ENCODE results near the gene CNGB1. TPM values are rescaled to one million over a fixed set of nuclear protein-coding genes. Genes with fewer than 3 reads are reported as not detected.

The CNGB1 gene
- polyA plus RNA-seq, 1 donor (not counting 4 experiments of a cell fraction or from before 2014, with no cell fraction given), result 0.08 TPM

DNA sequence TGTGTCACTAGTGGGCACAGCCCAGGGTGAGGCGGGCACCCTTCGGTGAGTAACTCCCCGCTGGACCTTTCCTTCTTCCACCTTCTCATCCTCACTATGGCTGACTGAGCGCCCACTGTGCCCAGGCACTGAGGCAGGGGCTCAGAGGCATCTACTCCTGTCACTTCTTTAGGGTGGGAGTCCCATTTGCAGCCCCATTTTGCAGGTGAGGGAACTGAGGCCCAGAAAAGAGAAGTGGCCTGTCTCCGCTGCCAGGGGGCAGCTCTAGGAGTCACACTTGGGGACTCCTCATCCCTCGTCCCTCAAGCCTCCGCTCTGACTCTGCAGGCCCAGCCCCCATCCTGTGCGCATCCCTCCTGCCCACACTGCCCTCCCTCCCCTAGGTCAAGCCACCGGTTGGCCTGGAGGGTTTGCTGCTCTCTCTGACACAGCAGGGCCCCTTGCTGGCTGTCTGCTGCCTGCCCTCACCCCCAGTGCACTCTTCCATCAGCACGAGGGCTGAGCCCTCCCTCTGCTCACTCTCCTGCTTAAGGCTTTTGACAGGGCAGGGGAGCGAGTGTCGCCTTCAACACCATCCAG lies 62.4 kb downstream of the CNGB1 start:
- Histone ChIP-seq H3K4me1 (ENCODE audit: control insufficient read depth, extremely low read depth, insufficient read depth, low read length) (peaks cover 11% of the 10 kb centered on the region), H3K79me2 (ENCODE audit: control insufficient read depth, insufficient read depth, low read length) (no peaks in the 10 kb centered on the region), H3K27me3 (ENCODE audit: control insufficient read depth, extremely low read depth, insufficient read depth, low read length) (peaks cover 6% of the 10 kb centered on the region), H3K4me2 (ENCODE audit: control insufficient read depth, extremely low read depth, insufficient read depth, low read depth, low read length) (no peak overlapping the region), H3K9me3 (ENCODE audit: control insufficient read depth, low read depth, low read length) (no peaks in the 10 kb centered on the region), H4K20me1 (ENCODE audit: control insufficient read depth, extremely low read depth, insufficient read depth, low read length) (no peaks in the 10 kb centered on the region), H3K9me1 (ENCODE audit: control insufficient read depth, extremely low read depth, insufficient read depth, low read length) (no peaks in the 10 kb centered on the region), H3K36me3 (ENCODE audit: control insufficient read depth in 2 of 2, extremely low read depth in 1 of 2, insufficient read depth in 2 of 2, low read length in 2 of 2) (no peaks in the 10 kb centered on the region), H3K4me3 (ENCODE audit: control insufficient read depth in 2 of 3, extremely low read depth in 1 of 3, insufficient read depth in 2 of 3, low read depth in 1 of 3, low read length in 3 of 3) (no peak overlapping the region), H3K9ac (ENCODE audit: control insufficient read depth, extremely low read depth, insufficient read depth, low read length) (no peak overlapping the region), H3K27ac (ENCODE audit: control insufficient read depth, insufficient read depth, low read length) (no peak overlapping the region), H2AFZ (ENCODE audit: control insufficient read depth, low read length) (no peak overlapping the region)
- dilution Hi-C loops (cut with MboI; ENCODE audit: extremely low pct_ligation_motif_present, low sequenced_read_pairs), result no loop called here
- no peak for FAIRE-seq
- no peak for DNase-seq (ENCODE audit: low read depth, low spot score)
- TF ChIP-seq, protein P1, sequence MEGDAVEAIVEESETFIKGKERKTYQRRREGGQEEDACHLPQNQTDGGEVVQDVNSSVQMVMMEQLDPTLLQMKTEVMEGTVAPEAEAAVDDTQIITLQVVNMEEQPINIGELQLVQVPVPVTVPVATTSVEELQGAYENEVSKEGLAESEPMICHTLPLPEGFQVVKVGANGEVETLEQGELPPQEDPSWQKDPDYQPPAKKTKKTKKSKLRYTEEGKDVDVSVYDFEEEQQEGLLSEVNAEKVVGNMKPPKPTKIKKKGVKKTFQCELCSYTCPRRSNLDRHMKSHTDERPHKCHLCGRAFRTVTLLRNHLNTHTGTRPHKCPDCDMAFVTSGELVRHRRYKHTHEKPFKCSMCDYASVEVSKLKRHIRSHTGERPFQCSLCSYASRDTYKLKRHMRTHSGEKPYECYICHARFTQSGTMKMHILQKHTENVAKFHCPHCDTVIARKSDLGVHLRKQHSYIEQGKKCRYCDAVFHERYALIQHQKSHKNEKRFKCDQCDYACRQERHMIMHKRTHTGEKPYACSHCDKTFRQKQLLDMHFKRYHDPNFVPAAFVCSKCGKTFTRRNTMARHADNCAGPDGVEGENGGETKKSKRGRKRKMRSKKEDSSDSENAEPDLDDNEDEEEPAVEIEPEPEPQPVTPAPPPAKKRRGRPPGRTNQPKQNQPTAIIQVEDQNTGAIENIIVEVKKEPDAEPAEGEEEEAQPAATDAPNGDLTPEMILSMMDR (optimal IDR thresholded peaks at IDR 0.05 in 1 of 3, IDR thresholded peaks at IDR 0.05 in 1 of 3, conservative IDR thresholded peaks at IDR 0.05 in 1 of 3; ENCODE audit: extremely low read depth in 1 of 3, insufficient read depth in 2 of 3, low read length in 3 of 3), result no peak
- TF ChIP-seq EZH2 (IDR thresholded peaks at IDR 0.05; ENCODE audit: low read length), result no peak

DNA sequence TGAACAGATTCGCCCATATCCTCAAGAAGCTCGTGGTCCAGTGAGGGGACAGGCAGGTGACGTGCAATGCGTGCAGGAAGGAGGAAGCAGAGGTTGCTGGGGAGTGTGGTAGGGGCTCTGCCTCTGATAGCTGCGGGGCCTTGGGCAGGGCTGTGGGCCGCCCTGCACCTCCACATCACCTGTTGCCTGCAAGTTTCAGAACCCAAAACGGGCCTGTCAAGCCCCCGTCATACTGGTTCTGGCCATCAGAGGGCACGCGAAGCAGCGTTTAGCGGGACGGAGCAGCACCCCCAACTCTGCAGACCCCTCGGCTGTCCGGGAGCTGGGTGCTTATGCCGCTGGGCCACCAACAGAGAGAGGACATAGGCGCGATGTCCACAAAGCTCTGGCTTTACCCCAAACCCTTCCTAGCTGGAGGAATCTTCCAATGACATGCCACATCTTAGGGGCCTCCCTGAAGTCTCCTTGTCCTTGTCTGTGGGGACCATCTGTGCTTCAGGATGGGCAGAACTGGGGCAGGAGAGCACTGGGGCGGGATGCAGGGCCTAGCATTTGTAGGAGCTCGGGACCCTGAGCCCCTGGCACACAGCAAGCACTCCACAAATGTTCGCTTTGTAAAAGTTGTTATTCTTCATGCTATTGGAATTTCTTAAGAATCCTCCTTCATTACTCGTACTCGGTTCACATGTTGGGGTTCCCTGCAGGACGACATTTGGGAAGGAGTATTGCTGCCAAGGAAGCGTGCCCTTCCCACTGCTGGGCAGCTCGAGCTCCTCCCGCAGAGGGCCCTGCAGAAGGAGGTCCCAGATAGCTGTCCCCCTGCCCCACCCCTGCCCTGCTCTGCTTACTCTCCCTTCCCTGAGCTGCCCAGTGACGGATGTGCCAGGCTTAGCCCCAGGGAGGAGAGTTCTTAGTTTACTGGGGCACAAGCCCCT lies 64.3 kb downstream of the CNGB1 start:
- dilution Hi-C loops (cut with MboI; ENCODE audit: extremely low pct_ligation_motif_present, low sequenced_read_pairs), result no loop called here
- TF ChIP-seq, protein P1 (optimal IDR thresholded peaks at IDR 0.05 in 1 of 3, IDR thresholded peaks at IDR 0.05 in 1 of 3, conservative IDR thresholded peaks at IDR 0.05 in 1 of 3; ENCODE audit: extremely low read depth in 1 of 3, insufficient read depth in 2 of 3, low read length in 3 of 3), result peak; percentile 33 to 70 (median 51)
- TF ChIP-seq EZH2 (IDR thresholded peaks at IDR 0.05; ENCODE audit: low read length), result no peak
- no peak for DNase-seq (ENCODE audit: low read depth, low spot score)
- H3K4me2 ChIP-seq (ENCODE audit: control insufficient read depth, extremely low read depth, insufficient read depth, low read depth, low read length), result no peak overlapping the region
- no peak overlapping the region for H3K27ac ChIP-seq (ENCODE audit: control insufficient read depth, insufficient read depth, low read length)
- no peaks in the 10 kb centered on the region for H3K9me1 ChIP-seq (ENCODE audit: control insufficient read depth, extremely low read depth, insufficient read depth, low read length)
- H4K20me1 ChIP-seq (ENCODE audit: control insufficient read depth, extremely low read depth, insufficient read depth, low read length), result no peaks in the 10 kb centered on the region
- H3K79me2 ChIP-seq (ENCODE audit: control insufficient read depth, insufficient read depth, low read length), result no peaks in the 10 kb centered on the region
- FAIRE-seq, result no peak
- no peaks in the 10 kb centered on the region for H3K9me3 ChIP-seq (ENCODE audit: control insufficient read depth, low read depth, low read length)
- no peak overlapping the region for H3K9ac ChIP-seq (ENCODE audit: control insufficient read depth, extremely low read depth, insufficient read depth, low read length)
- H3K36me3 ChIP-seq (ENCODE audit: control insufficient read depth in 2 of 2, extremely low read depth in 1 of 2, insufficient read depth in 2 of 2, low read length in 2 of 2), result no peaks in the 10 kb centered on the region
- peaks cover 7% of the 10 kb centered on the region for H3K4me1 ChIP-seq (ENCODE audit: control insufficient read depth, extremely low read depth, insufficient read depth, low read length)
- H2AFZ ChIP-seq (ENCODE audit: control insufficient read depth, low read length), result no peak overlapping the region
- peaks cover 6% of the 10 kb centered on the region for H3K27me3 ChIP-seq (ENCODE audit: control insufficient read depth, extremely low read depth, insufficient read depth, low read length)
- H3K4me3 ChIP-seq (ENCODE audit: control insufficient read depth in 2 of 3, extremely low read depth in 1 of 3, insufficient read depth in 2 of 3, low read depth in 1 of 3, low read length in 3 of 3), result no peak overlapping the region

Measured in keratinocyte (primary cell).